B cell (primary cell): ENCODE results near the gene DOCK1. TPM values are rescaled to one million over a fixed set of nuclear protein-coding genes. Genes with fewer than 3 reads are reported as not detected.

ENCODE experiments used
- ATAC-seq: fragments of 200-7000 bp; cut with Tn5 transposase; one replicate; pipeline ENCODE4 v1.10.0; 2021; ENCODE audit warnings: low read depth, mild to moderate bottlenecking, moderate number of reproducible peaks, moderate library complexity
- CTCF ChIA-PET: fragments of 350-600 bp; sonication (Branson Sonifier 250); formaldehyde crosslinking; loops from one replicate; lab custom pipeline; 2021; ENCODE audit warnings: antibody characterized with exemption, inconsistent platforms; lab: Charles Lee
- POLR2A ChIA-PET: fragments of 350-600 bp; sonication (Branson Sonifier 250); formaldehyde crosslinking; loops from one replicate; lab custom pipeline; 2021; ENCODE audit warnings: antibody characterized with exemption; lab: Charles Lee
- DNase-seq: peaks from one replicate; pipeline ENCODE4 v3.0.0; 2013
- H2AFZ ChIP-seq: 2 replicates; pipeline ENCODE4 v1.6.1; 2012; ENCODE audit warnings: mild to moderate bottlenecking, low read depth, low read length; ENCODE audit not compliant: insufficient read depth, poor library complexity, severe bottlenecking
- H3K27ac ChIP-seq, 2 donors: 1 replicate in 1 of 2; 2 replicates in 1 of 2; pipeline ENCODE4 v1.5.1; 2012 to 2013; ENCODE audit warnings: low read length in 2 of 2, mild to moderate bottlenecking in 2 of 2, moderate library complexity in 1 of 2
- H3K27me3 ChIP-seq, 4 experiments: fragments of 200-600 bp in 1 of 4; sonication (generic) in 1 of 4; replicated peaks in 1 of 4; 1 replicate in 2 of 4; 2 replicates in 2 of 4; pipeline versions ENCODE4 v1.6.1 to v1.7.0; 2013 to 2016; ENCODE audit warnings: low read length in 3 of 4, mild to moderate bottlenecking in 2 of 4, mixed read lengths in 1 of 4, moderate library complexity in 1 of 4; ENCODE audit not compliant: insufficient read depth in 4 of 4, control insufficient read depth in 3 of 4; ENCODE audit errors: control extremely low read depth in 1 of 4
- H3K36me3 ChIP-seq, 2 experiments: replicated peaks in 1 of 2; 1 replicate in 1 of 2; 2 replicates in 1 of 2; pipeline versions ENCODE4 v1.6.1 to v1.7.1; 2013; ENCODE audit warnings: low read length in 1 of 2; ENCODE audit not compliant: insufficient read depth in 2 of 2, control insufficient read depth in 1 of 2; ENCODE audit errors: control extremely low read depth in 1 of 2, extremely low read depth in 1 of 2
- H3K4me1 ChIP-seq, 2 donors: fragments of 200-600 bp in 1 of 2; sonication (generic) in 1 of 2; 1 replicate in 1 of 2; 2 replicates in 1 of 2; pipeline versions ENCODE4 v1.5.1 to v1.6.1; 2013 to 2017; ENCODE audit warnings: low read length in 2 of 2; ENCODE audit not compliant: control insufficient read depth in 2 of 2, insufficient read depth in 2 of 2
- H3K4me2 ChIP-seq: replicated peaks from 2 replicates; pipeline ENCODE3; 2012; ENCODE audit warnings: mild to moderate bottlenecking, low read depth, low read length; ENCODE audit not compliant: poor library complexity, severe bottlenecking
- H3K4me3 ChIP-seq, 5 experiments: fragments of 200-600 bp in 1 of 5; sonication (generic) in 1 of 5; 1 replicate in 3 of 5; 2 replicates in 2 of 5; pipeline versions ENCODE4 v1.5.1 to v1.7.0; 2011 to 2016; ENCODE audit warnings: low read length in 4 of 5, mild to moderate bottlenecking in 4 of 5, low read depth in 2 of 5, control low read depth in 1 of 5, moderate library complexity in 1 of 5; ENCODE audit not compliant: insufficient read depth in 1 of 5; ENCODE audit errors: control extremely low read depth in 1 of 5, extremely low read depth in 1 of 5
- H3K79me2 ChIP-seq: fragments of 200-600 bp; sonication (generic); one replicate; pipeline ENCODE4 v1.6.0; 2016; ENCODE audit warnings: low read length; ENCODE audit not compliant: control insufficient read depth, insufficient read depth
- H3K9ac ChIP-seq: fragments of 200-600 bp; sonication (generic); 2 replicates; pipeline ENCODE4 v1.6.1; 2017; ENCODE audit warnings: mild to moderate bottlenecking, low read length, moderate library complexity
- H3K9me3 ChIP-seq, 3 donors: one replicate each; pipeline versions ENCODE4 v1.6.1 to v1.7.1; 2013; ENCODE audit warnings: low read length in 2 of 3; ENCODE audit not compliant: control insufficient read depth in 2 of 3, insufficient read depth in 1 of 3; ENCODE audit errors: control extremely low read depth in 1 of 3
- H4K20me1 ChIP-seq: 2 replicates; pipeline ENCODE4 v1.6.0; 2012; ENCODE audit warnings: mild to moderate bottlenecking, low read length; ENCODE audit not compliant: insufficient read depth, control insufficient read depth, poor library complexity, severe bottlenecking
- H3K27ac Mint-ChIP-seq: one replicate; pipeline ENCODE4 v1.8.0; 2021; ENCODE audit warnings: mixed read lengths
- H3K27me3 Mint-ChIP-seq: one replicate; pipeline ENCODE4 v1.8.0; 2021; ENCODE audit warnings: mixed read lengths
- H3K4me1 Mint-ChIP-seq: one replicate; pipeline ENCODE4 v1.8.0; 2021; ENCODE audit warnings: mixed read lengths
- H3K4me3 Mint-ChIP-seq: one replicate; pipeline ENCODE4 v1.8.0; 2021; ENCODE audit warnings: mixed read lengths
- H3K9me3 Mint-ChIP-seq: one replicate; pipeline ENCODE4 v1.8.0; 2022; ENCODE audit warnings: mixed read lengths; ENCODE audit not compliant: insufficient read depth
- EZH2 ChIP-seq: IDR thresholded peaks from 2 replicates; pipeline ENCODE4 v1.6.1; 2012; ENCODE audit warnings: borderline replicate concordance, low read depth, mild to moderate bottlenecking, moderate library complexity, low read length; ENCODE audit not compliant: insufficient read depth, poor library complexity, severe bottlenecking
- WGBS: methylation state at CpG from one replicate; pipeline ENCODE4 v1.1.5; 2013; ENCODE audit warnings: missing lambda C conversion rate; ENCODE audit not compliant: insufficient coverage; 5-methylcytosine and 5-hydroxymethylcytosine counted together
- intact Hi-C: fragments of 100-400 bp; cut with micrococcal nuclease; formaldehyde crosslinking; loops from one replicate; pipeline ENCODE4 v1.10.0; 2022
- polyA plus RNA-seq: library from polyadenylated mRNA; depleted of rRNA; stranded (reverse); fragments of >200 nt; gene quantifications from 2 replicates; pipeline ENCODE4 v1.2.3, GENCODE V29; 2012
- total RNA-seq, 2 donors: library from RNA; stranded (reverse); fragments of 120-200 nt in 1 of 2; gene quantifications; 1 replicate in 1 of 2; 2 replicates in 1 of 2; pipeline versions ENCODE4 v1.2.3 to v1.2.4, GENCODE V29; 2013 to 2022
- TF ChIP-seq, protein P1 (sequence below): fragments of 200-600 bp; IDR thresholded peaks from one replicate; pipeline ENCODE4 v1.8.0; 2022; ENCODE audit warnings: antibody characterized with exemption, mild to moderate bottlenecking

Gene DOCK1
- total and polyA plus RNA-seq, 2 donors (not counting 1 experiment from before 2014, with no cell fraction given): not detected

DNA sequence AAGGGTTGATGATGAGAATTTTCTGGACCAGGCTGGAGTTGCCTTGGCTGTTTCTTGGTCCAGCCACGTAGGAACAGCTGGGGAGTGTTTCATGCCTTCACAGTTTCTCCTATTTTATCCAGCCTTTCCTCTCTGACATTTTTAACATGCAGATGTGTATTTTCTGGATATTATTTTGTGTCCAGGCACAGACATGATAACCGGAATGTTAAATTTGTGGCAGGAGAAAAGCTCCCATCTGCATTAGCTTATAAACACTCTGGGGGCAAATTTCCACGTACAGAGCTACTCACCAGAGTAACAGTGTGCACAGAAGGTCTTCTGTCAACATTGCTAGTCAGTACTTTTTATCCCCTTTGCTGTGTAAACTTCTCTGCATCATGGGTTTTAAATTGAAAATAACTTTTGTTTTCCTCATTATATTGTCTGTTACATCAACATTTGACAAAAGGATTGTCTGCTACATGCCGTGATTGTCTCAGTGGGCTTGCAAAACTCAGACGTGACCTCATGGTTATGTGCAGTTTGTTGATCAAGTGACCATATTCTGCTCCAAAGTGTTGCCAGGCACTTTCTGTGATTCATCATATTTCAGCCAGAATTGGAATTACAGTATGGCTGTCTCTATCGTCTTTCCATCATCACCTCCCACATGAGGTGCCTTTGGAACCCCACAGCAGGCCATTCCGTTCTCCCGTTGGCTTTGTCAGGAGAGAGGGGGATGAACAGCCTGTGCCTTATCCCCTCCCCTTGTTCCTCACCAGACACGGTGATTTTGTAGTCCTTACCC, 249.8 kb downstream of the DOCK1 start:
- intact Hi-C loops: no loop called here
- no peak overlapping the region for H3K4me3 ChIP-seq
- H3K79me2 ChIP-seq: no peaks in the 10 kb centered on the region
- POLR2A ChIA-PET: no interaction called here
- H3K4me1 ChIP-seq: no peaks in the 10 kb centered on the region
- H3K9ac ChIP-seq: no peak overlapping the region
- H3K4me1 Mint-ChIP-seq: no peaks in the 10 kb centered on the region
- H3K4me3 Mint-ChIP-seq: no peak overlapping the region
- ATAC-seq (no peak), DNase-seq (no peak)
- H3K9me3 Mint-ChIP-seq: no peaks in the 10 kb centered on the region
- H3K27ac ChIP-seq: no peak overlapping the region
- H3K4me2 ChIP-seq: no peak overlapping the region
- no peak overlapping the region for H2AFZ ChIP-seq
- WGBS: 100% methylated on average over 3 of the region's 9 CpGs
- no peaks in the 10 kb centered on the region for H3K36me3 ChIP-seq
- CTCF ChIA-PET: no interaction called here
- no peaks in the 10 kb centered on the region for H3K27me3 Mint-ChIP-seq
- no peaks in the 10 kb centered on the region for H3K9me3 ChIP-seq
- no peaks in the 10 kb centered on the region for H4K20me1 ChIP-seq
- no peak overlapping the region for H3K27ac Mint-ChIP-seq
- H3K27me3 ChIP-seq: no peaks in the 10 kb centered on the region
- no peak for TF ChIP-seq EZH2
- TF ChIP-seq, protein P1, sequence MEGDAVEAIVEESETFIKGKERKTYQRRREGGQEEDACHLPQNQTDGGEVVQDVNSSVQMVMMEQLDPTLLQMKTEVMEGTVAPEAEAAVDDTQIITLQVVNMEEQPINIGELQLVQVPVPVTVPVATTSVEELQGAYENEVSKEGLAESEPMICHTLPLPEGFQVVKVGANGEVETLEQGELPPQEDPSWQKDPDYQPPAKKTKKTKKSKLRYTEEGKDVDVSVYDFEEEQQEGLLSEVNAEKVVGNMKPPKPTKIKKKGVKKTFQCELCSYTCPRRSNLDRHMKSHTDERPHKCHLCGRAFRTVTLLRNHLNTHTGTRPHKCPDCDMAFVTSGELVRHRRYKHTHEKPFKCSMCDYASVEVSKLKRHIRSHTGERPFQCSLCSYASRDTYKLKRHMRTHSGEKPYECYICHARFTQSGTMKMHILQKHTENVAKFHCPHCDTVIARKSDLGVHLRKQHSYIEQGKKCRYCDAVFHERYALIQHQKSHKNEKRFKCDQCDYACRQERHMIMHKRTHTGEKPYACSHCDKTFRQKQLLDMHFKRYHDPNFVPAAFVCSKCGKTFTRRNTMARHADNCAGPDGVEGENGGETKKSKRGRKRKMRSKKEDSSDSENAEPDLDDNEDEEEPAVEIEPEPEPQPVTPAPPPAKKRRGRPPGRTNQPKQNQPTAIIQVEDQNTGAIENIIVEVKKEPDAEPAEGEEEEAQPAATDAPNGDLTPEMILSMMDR: no peak

DNA sequence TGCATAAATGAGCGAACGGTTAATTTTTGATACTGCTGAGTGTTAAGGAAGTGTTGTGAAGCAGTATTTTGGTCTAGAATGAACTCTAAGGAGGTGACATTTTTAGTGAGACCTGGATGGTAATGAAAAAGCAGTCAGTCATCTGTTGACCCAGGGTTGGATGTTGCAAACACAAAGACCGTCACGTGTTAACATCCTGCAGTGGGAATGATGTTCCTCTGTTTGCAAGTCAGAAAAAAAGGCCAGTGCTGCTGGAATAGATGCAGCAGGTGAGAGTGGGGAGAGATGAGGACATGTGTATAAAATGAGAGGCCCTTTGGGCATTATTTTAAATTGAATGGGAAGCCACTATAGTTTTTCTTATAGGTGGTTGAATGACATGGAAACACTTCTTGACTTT, 251.9 kb downstream of the DOCK1 start:
- Histone ChIP-seq H3K4me1 (no peaks in the 10 kb centered on the region), H3K9ac (no peak overlapping the region), H3K4me3 (no peak overlapping the region), H4K20me1 (no peaks in the 10 kb centered on the region), H3K79me2 (no peaks in the 10 kb centered on the region), H3K4me2 (no peak overlapping the region), H3K27me3 (no peaks in the 10 kb centered on the region), H3K9me3 (no peaks in the 10 kb centered on the region), H3K27ac (no peak overlapping the region), H2AFZ (no peak overlapping the region), H3K36me3 (no peaks in the 10 kb centered on the region)
- Mint-ChIP-seq H3K9me3 (no peaks in the 10 kb centered on the region), H3K27me3 (no peaks in the 10 kb centered on the region), H3K4me3 (no peak overlapping the region), H3K27ac (no peak overlapping the region), H3K4me1 (no peaks in the 10 kb centered on the region)
- CTCF ChIA-PET: no interaction called here
- intact Hi-C loops: no loop called here
- 97% methylated on average over 4 of the region's 4 CpGs for WGBS
- POLR2A ChIA-PET: no interaction called here
- ATAC-seq (no peak), DNase-seq (no peak)
- TF ChIP-seq, protein P1: no peak
- no peak for TF ChIP-seq EZH2
